Measurements from ENCODE around the gene CFAP61. TPM values are rescaled to one million over a fixed set of nuclear protein-coding genes. Genes with fewer than 3 reads are reported as not detected.

CFAP61 gene
- total and polyA plus RNA-seq, 10 donors = 0.06 to 0.17 TPM; not detected in 8

DNA sequence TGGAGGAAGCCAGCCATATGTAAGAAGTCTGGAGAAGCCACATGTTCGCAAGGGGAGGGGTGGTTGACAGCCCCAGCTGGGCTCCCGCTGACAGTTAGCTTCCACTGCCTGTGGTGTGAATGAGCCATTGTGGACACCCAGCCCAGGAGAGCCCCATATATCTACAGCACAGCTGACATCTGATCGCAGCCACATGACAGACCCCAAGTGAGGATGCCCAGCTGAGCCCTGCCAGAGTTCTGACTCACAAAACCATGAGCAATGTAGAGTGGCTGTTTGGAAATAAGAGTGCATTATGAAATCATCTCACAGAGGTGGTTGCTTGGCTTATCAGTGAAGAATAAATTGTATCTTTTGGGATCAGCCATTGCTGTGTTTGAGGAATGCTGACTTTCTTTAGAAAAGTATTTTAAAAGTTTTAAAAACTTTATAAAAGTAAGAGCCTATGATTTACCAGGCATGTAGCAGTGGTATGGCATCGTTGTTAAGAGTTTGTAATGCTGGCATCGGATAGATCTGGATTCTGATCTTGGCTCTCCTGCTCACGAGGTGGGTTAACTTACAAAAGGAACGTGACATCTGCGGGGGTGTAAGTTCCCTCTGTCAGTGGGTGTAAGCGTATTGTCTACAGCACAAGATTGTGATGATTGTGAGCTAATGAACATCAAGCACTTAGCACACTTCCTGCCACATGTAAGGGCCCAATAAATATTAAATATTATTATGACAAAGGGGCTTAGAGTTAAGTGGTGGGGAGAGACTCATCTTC, 24.1 kb downstream of the CFAP61 start:
- 80 to 82% (median 81%) methylated on average over 9 of the region's 9 CpGs for WGBS, 5 donors

DNA sequence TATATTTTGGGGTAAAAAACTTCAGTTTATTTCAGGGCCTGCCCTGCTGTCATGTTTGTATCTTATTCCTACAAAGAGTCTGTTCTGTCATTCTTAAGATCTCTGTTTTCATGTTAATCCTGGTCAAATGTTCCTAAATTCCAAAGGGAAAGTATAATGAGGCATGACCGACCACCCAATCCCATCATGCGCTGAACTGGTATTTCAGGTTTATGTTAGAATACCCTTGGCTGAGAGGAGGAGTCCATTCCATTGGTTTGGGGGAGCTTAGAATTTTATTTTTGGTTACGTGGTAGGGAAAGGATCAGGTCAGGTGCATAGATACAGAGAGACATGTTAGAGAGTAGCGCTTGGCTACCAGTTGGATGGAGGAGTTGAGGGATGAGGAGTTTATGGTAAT, 25.7 kb downstream of the CFAP61 start:
- intact Hi-C loops (cut with DNase I; ENCODE audit: low total_unique reads) = no loop called here
- Histone ChIP-seq H3K4me3 (no peak overlapping the region), H3K36me3 (no peaks in the 10 kb centered on the region), H3K9me3 (no peaks in the 10 kb centered on the region), H3K27ac (no peak overlapping the region), H3K27me3 (replicated peaks in 1 of 7) (peaks cover 0 to 8% (median 0%) of the 10 kb centered on the region in 7 donors), H3K4me1 (no peaks in the 10 kb centered on the region)
- 88 to 97% (median 93%) methylated on average over 4 of the region's 4 CpGs for WGBS, 5 donors
- no peak for DNase-seq
- TF ChIP-seq, protein P1, sequence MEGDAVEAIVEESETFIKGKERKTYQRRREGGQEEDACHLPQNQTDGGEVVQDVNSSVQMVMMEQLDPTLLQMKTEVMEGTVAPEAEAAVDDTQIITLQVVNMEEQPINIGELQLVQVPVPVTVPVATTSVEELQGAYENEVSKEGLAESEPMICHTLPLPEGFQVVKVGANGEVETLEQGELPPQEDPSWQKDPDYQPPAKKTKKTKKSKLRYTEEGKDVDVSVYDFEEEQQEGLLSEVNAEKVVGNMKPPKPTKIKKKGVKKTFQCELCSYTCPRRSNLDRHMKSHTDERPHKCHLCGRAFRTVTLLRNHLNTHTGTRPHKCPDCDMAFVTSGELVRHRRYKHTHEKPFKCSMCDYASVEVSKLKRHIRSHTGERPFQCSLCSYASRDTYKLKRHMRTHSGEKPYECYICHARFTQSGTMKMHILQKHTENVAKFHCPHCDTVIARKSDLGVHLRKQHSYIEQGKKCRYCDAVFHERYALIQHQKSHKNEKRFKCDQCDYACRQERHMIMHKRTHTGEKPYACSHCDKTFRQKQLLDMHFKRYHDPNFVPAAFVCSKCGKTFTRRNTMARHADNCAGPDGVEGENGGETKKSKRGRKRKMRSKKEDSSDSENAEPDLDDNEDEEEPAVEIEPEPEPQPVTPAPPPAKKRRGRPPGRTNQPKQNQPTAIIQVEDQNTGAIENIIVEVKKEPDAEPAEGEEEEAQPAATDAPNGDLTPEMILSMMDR (IDR thresholded peaks at IDR 0.05 in 8 of 11, conservative IDR thresholded peaks at IDR 0.05 in 3 of 11) = no peak
- no peak for TF ChIP-seq POLR2A (IDR thresholded peaks at IDR 0.05)
- TF ChIP-seq POLR2AphosphoS5 (IDR thresholded peaks at IDR 0.05) = no peak

More for the DNA sequence above, 24.1 kb downstream of the CFAP61 start:
- no peaks in the 10 kb centered on the region for H3K36me3 ChIP-seq
- no peak for DNase-seq
- intact Hi-C loops (cut with DNase I; ENCODE audit: low total_unique reads) = no loop called here
- no peak overlapping the region for H3K27ac ChIP-seq
- peaks cover 0 to 10% (median 0%) of the 10 kb centered on the region in 7 donors for H3K27me3 ChIP-seq (replicated peaks in 1 of 7)
- TF ChIP-seq POLR2A (IDR thresholded peaks at IDR 0.05) = no peak
- H3K9me3 ChIP-seq = no peaks in the 10 kb centered on the region
- no peak overlapping the region for H3K4me3 ChIP-seq
- no peaks in the 10 kb centered on the region for H3K4me1 ChIP-seq

DNA sequence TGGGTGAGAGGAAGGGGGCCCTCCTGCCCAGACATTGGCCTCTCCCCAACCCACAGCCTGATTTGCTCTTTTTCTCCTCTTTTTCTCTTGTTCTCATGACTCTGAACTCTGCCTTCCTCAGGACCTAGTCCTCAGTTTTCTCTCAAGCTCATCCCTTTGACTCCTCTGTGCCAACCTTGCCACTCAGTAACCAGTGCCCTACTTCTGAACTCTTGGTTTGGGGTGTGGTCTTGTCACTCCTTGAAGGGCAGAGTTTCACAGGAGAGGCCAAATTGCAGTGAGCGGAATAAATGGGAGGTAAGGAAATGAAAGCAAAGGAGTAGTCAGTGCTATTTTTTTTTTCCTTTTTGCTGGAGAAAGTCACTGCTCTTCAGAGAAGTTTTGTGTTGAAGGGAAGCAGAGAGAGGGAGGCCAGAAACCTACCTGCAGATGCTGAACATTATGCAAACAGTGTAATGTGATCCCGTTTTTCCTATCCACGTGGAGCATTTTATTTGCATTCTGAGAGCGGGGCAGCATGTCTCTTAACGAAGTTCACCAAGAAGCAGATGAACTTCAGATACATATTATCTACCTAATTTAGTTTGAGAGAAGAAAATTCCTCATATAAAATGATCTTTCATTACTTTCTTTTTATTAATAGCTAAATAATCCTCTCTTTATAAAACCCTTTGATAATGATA, 26.9 kb downstream of the CFAP61 start:
- WGBS, 5 donors = 66 to 78% (median 71%) methylated on average over 5 of the region's 5 CpGs
- DNase-seq = no peak
- Histone ChIP-seq H3K27me3 (replicated peaks in 1 of 7) (peaks cover 0 to 8% (median 0%) of the 10 kb centered on the region in 7 donors), H3K4me1 (no peaks in the 10 kb centered on the region), H3K27ac (no peak overlapping the region), H3K9me3 (no peaks in the 10 kb centered on the region), H3K4me3 (no peak overlapping the region), H3K36me3 (no peaks in the 10 kb centered on the region)
- intact Hi-C loops (cut with DNase I; ENCODE audit: low total_unique reads) = no loop called here
- TF ChIP-seq POLR2A (IDR thresholded peaks at IDR 0.05) = no peak
- TF ChIP-seq, protein P1 (IDR thresholded peaks at IDR 0.05 in 8 of 11, conservative IDR thresholded peaks at IDR 0.05 in 3 of 11) = no peak
- TF ChIP-seq POLR2AphosphoS5 (IDR thresholded peaks at IDR 0.05) = no peak

DNA sequence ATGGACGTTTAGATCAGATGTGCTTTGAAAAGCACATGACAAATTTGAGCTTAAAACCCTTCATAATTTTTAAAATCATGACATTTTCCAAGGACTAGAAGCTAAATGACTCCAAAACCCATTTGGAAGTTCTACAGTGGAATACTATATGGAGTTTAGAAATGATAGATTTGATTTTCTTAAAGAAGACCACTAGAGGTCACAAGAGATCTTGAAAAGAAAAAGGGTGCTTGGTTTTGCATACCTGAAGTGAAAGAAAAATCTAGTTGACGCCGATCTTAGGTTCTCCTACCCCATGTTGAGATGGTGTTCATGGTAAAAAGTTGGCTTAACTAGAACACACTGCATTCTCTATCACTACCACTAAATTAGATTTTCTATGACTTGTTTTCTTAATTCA, 31.5 kb downstream of the CFAP61 start:
- Histone ChIP-seq H3K27ac (no peak overlapping the region), H3K4me3 (no peak overlapping the region), H3K27me3 (replicated peaks in 1 of 7) (peaks cover 0 to 2% (median 0%) of the 10 kb centered on the region in 7 donors), H3K4me1 (no peaks in the 10 kb centered on the region), H3K36me3 (no peaks in the 10 kb centered on the region), H3K9me3 (no peaks in the 10 kb centered on the region)
- DNase-seq = no peak
- TF ChIP-seq POLR2AphosphoS5 (IDR thresholded peaks at IDR 0.05) = no peak
- TF ChIP-seq, protein P1 (IDR thresholded peaks at IDR 0.05 in 8 of 11, conservative IDR thresholded peaks at IDR 0.05 in 3 of 11) = peak in 6 of 11 experiments; percentile 22 to 50 (median 37)
- intact Hi-C loops (cut with DNase I; ENCODE audit: low total_unique reads) = loop anchor here (5.0 kb wide), 1 partner anchor 483 kb away; no protein-coding TSS in a partner anchor
- 2 to 6% (median 3%) methylated on average over 3 of the region's 3 CpGs for WGBS, 5 donors
